Gastroesophageal sphincter (tissue), 4 donors: ENCODE measurements around the gene KCNMA1. TPM values are rescaled to one million over a fixed set of nuclear protein-coding genes. Genes with fewer than 3 reads are reported as not detected.

Experiments used
- ATAC-seq: fragments of 150-250 bp; one replicate; pipeline ENCODE4 v1.9.1; 2016; ENCODE audit warnings: mild to moderate bottlenecking, moderate library complexity
- H3K27ac ChIP-seq, 4 donors: fragments of 200-600 bp; sonication (generic) in 3 of 4; 1 replicate in 3 of 4; 2 replicates in 1 of 4; pipeline ENCODE4 v1.5.1; 2016 to 2019
- H3K27me3 ChIP-seq: fragments of 200-600 bp; sonication (generic); one replicate; pipeline ENCODE4 v1.5.1; 2019
- H3K36me3 ChIP-seq, 2 donors: fragments of 200-600 bp; sonication (generic); one replicate each; pipeline ENCODE4 v1.5.1; 2019; ENCODE audit warnings: control low read depth in 1 of 2
- H3K4me1 ChIP-seq, 3 donors: fragments of 200-600 bp; sonication (generic); 1 replicate in 2 of 3; 2 replicates in 1 of 3; pipeline ENCODE4 v1.5.1; 2016 to 2019; ENCODE audit warnings: control low read depth in 2 of 3
- H3K4me3 ChIP-seq, 2 donors: fragments of 200-600 bp; sonication (generic); one replicate each; pipeline ENCODE4 v1.5.1; 2019; ENCODE audit warnings: mild to moderate bottlenecking in 1 of 2, moderate library complexity in 1 of 2
- H3K9me3 ChIP-seq, 3 donors: fragments of 200-600 bp; sonication (generic); one replicate each; pipeline ENCODE4 v1.5.1; 2017 to 2019; ENCODE audit warnings: control low read depth in 2 of 3
- EP300 ChIP-seq: sonication (generic); formaldehyde crosslinking; IDR thresholded peaks from one replicate; pipeline ENCODE4 v1.6.1; 2017; ENCODE audit warnings: antibody characterized with exemption, mild to moderate bottlenecking
- POLR2A ChIP-seq, 2 donors: fragments of 450-650 bp; IDR thresholded peaks; one replicate each; pipeline ENCODE4 v1.6.1; 2017; ENCODE audit warnings: antibody characterized with exemption in 2 of 2, mild to moderate bottlenecking in 2 of 2, moderate library complexity in 1 of 2
- POLR2AphosphoS5 ChIP-seq: sonication (generic); formaldehyde crosslinking; IDR thresholded peaks from one replicate; pipeline ENCODE4 v1.6.1; 2017; ENCODE audit warnings: antibody characterized with exemption
- WGBS, 2 donors: methylation state at CpG; one replicate each; pipeline ENCODE4 v1.1.5; 2018; ENCODE audit warnings: low coverage in 1 of 2; 5-methylcytosine and 5-hydroxymethylcytosine counted together
- total RNA-seq, 4 donors: library from RNA; depleted of rRNA; stranded (reverse); fragments of >200 nt; gene quantifications; one replicate each; pipeline ENCODE4 v1.1.0, GENCODE V29; 2016
- TF ChIP-seq, protein P1 (sequence below), 4 experiments: fragments of 200-600 bp in 2 of 4; fragments of 450-650 bp in 2 of 4; sonication (generic) in 1 of 4; IDR thresholded peaks; one replicate each; pipeline ENCODE4 v1.5.1; 2017 to 2019; ENCODE audit warnings: antibody characterized with exemption in 4 of 4, mild to moderate bottlenecking in 2 of 4, moderate library complexity in 2 of 4

KCNMA1 gene
- total RNA-seq, 4 donors from 2014 or later, result 168 to 389 (median 323) TPM

GRCh38 chr10:76977046-76977445, 660.6 kb downstream of the KCNMA1 start:
- Histone ChIP-seq H3K4me3 (no peak overlapping the region), H3K27me3 (no peaks in the 10 kb centered on the region), H3K9me3 (no peaks in the 10 kb centered on the region), H3K27ac (no peak overlapping the region), H3K36me3 (no peaks in the 10 kb centered on the region), H3K4me1 (no peaks in the 10 kb centered on the region)
- ATAC-seq, result no peak
- TF ChIP-seq POLR2A (IDR thresholded peaks at IDR 0.05), result no peak
- WGBS, 2 donors, result 86 to 100% methylated on average over 2 to 3 of the region's 3 CpGs

DNA sequence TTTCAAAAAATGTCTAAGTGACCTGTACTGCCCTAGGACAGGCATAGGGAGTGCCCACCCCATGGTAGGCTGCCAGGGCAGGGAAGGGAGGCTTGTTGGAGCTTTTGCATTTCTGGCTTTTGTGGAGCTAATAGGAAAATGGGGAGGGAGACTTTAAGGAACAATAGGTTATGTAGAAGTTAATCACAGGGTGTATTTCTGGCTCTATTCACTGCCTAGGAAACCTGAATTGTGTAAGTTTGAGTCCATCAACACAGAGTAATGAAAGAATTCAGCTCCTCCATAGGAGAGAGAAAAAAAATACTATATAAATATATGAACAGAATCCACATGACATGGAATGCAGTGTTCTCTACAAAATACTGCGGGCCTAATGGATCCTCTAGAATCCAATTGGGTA, 661.5 kb downstream of the KCNMA1 start:
- ATAC-seq, result no peak
- Histone ChIP-seq H3K36me3 (no peaks in the 10 kb centered on the region), H3K4me3 (no peak overlapping the region), H3K4me1 (no peaks in the 10 kb centered on the region), H3K27me3 (no peaks in the 10 kb centered on the region), H3K27ac (no peak overlapping the region), H3K9me3 (no peaks in the 10 kb centered on the region)
- 100% methylated on average over 1 of the region's 1 CpG for WGBS, 2 donors
- TF ChIP-seq POLR2AphosphoS5 (no peak), EP300 (no peak), POLR2A (IDR thresholded peaks at IDR 0.05) (no peak)
- TF ChIP-seq, protein P1, sequence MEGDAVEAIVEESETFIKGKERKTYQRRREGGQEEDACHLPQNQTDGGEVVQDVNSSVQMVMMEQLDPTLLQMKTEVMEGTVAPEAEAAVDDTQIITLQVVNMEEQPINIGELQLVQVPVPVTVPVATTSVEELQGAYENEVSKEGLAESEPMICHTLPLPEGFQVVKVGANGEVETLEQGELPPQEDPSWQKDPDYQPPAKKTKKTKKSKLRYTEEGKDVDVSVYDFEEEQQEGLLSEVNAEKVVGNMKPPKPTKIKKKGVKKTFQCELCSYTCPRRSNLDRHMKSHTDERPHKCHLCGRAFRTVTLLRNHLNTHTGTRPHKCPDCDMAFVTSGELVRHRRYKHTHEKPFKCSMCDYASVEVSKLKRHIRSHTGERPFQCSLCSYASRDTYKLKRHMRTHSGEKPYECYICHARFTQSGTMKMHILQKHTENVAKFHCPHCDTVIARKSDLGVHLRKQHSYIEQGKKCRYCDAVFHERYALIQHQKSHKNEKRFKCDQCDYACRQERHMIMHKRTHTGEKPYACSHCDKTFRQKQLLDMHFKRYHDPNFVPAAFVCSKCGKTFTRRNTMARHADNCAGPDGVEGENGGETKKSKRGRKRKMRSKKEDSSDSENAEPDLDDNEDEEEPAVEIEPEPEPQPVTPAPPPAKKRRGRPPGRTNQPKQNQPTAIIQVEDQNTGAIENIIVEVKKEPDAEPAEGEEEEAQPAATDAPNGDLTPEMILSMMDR (IDR thresholded peaks at IDR 0.05), result no peak

DNA sequence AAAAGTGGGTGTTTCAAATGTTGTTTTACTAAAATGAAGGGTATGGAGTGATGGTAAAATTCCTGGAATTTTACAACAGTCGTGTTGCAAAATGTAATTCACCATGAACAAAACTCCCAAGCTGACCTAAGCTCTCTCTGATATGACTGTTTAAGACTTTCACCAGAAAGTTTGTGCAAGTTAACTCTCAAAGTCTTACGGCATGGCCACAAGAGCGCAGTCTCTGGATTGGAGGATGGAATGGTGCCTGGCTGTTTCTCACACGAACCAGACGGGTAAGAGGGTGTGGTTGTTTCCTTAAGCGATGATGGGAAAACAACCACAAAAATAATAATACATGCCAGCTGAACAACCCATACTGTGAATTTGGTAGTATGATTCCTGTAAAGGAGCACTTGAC, 662.5 kb downstream of the KCNMA1 start:
- H3K27ac ChIP-seq, result no peak overlapping the region
- no peaks in the 10 kb centered on the region for H3K9me3 ChIP-seq
- no peaks in the 10 kb centered on the region for H3K27me3 ChIP-seq
- no peak for ATAC-seq
- TF ChIP-seq EP300 (no peak), POLR2AphosphoS5 (no peak), POLR2A (IDR thresholded peaks at IDR 0.05) (no peak)
- TF ChIP-seq, protein P1 (IDR thresholded peaks at IDR 0.05), result no peak
- H3K4me3 ChIP-seq, result no peak overlapping the region
- H3K4me1 ChIP-seq, result no peaks in the 10 kb centered on the region
- WGBS, 2 donors, result 84 to 86% methylated on average over 2 to 6 of the region's 6 CpGs
- H3K36me3 ChIP-seq, result no peaks in the 10 kb centered on the region

DNA sequence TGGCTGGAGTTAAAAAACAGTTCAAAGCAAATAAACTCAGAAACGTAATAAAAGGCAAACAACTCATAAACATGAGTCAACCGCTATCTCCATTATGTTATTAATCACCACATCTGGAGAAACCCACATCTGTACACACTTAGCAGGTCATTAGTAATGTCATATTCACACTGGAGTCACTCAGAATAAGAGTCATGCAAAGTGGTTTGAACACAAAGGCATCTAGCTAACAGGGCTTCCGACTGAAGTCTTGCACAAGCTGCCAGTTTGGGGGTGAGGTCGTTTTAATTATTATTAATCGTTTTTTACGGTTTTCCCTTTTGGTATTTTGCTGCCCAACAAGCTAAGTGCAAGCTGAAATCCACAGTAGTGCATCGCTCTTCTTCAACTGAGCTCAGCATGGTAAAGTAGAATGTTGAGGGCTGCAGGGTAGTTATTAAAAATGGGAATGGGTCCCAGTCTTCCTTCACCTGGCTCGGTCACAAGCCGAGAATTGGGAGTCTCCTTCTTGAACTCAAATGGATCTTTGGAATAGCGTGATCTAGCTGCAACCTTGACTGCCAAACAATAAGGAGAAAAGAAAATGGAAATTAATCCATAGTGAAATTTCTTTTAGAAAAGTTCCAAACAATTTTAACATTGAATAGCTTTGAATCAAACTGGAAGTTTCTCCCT, 663.5 kb downstream of the KCNMA1 start:
- no peak for TF ChIP-seq POLR2AphosphoS5
- no peak for TF ChIP-seq EP300
- TF ChIP-seq, protein P1 (IDR thresholded peaks at IDR 0.05), result no peak
- TF ChIP-seq POLR2A (IDR thresholded peaks at IDR 0.05), result no peak
- Histone ChIP-seq H3K4me3 (no peak overlapping the region), H3K9me3 (no peaks in the 10 kb centered on the region), H3K4me1 (no peaks in the 10 kb centered on the region), H3K27me3 (no peaks in the 10 kb centered on the region), H3K36me3 (peaks cover 0 to 4% of the 10 kb centered on the region in 2 donors), H3K27ac (no peak overlapping the region)
- 68 to 80% methylated on average over 10 of the region's 10 CpGs for WGBS, 2 donors
- no peak for ATAC-seq

- H3K27me3 ChIP-seq, result no peaks in the 10 kb centered on the region
- H3K27ac ChIP-seq, result no peak overlapping the region
- peaks cover 0 to 11% of the 10 kb centered on the region in 2 donors for H3K36me3 ChIP-seq
- H3K4me3 ChIP-seq, result no peak overlapping the region
- no peak for ATAC-seq
- no peaks in the 10 kb centered on the region for H3K9me3 ChIP-seq
- no peak for TF ChIP-seq POLR2A (IDR thresholded peaks at IDR 0.05)
- TF ChIP-seq, protein P1 (IDR thresholded peaks at IDR 0.05), result no peak
- no peak for TF ChIP-seq EP300
- no peak for TF ChIP-seq POLR2AphosphoS5
- WGBS, 2 donors, result 55 to 66% methylated on average over 9 to 10 of the region's 10 CpGs
- no peaks in the 10 kb centered on the region for H3K4me1 ChIP-seq
These were observed 664.3 kb downstream of the KCNMA1 start for GRCh38 chr10:76973091-76974016.
